Head of caudate nucleus (tissue), 42 donors: ENCODE results near the gene LRRC49.

Experiments
- DNase-seq, 42 donors: peaks; one replicate each; pipeline versions ENCODE4 v3.0.0 to v3.0.0-alpha.2; 2020 to 2021; ENCODE audit warnings: mixed read lengths in 7 of 42
- intact Hi-C: fragments of 100-400 bp; cut with DNase I; formaldehyde crosslinking; loops from one replicate; pipeline ENCODE4 v1.15.0; 2022

LRRC49 gene

GRCh38 chr15:71069693-71070092 lies 177.1 kb downstream of the LRRC49 start:
- DNase-seq = no peak
- intact Hi-C loops = no loop called here

DNA sequence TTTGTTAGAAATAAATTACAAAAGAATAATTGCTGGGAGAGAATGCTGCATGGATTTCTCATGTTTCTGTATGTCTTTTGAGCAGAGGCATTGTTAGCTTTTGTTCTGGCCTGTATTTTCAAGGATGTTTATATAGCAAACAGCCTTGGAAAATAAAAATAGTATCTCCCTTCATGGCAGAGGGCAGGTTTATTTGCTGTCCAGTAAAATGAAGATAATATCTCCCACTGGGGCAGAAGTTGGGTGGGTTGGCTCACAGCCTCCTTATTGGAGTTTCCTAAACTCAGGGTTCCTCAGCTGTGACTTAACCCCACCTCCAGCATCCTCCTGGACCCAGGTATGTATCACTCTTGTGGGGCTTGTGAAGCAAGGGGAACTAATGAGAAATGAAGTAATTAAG lies 178.9 kb downstream of the LRRC49 start:
- no peak for DNase-seq
- intact Hi-C loops = no loop called here

- intact Hi-C loops = no loop called here
- DNase-seq = no peak
Observed at GRCh38 chr15:71072423-71072822, 179.8 kb downstream of the LRRC49 start.

DNA sequence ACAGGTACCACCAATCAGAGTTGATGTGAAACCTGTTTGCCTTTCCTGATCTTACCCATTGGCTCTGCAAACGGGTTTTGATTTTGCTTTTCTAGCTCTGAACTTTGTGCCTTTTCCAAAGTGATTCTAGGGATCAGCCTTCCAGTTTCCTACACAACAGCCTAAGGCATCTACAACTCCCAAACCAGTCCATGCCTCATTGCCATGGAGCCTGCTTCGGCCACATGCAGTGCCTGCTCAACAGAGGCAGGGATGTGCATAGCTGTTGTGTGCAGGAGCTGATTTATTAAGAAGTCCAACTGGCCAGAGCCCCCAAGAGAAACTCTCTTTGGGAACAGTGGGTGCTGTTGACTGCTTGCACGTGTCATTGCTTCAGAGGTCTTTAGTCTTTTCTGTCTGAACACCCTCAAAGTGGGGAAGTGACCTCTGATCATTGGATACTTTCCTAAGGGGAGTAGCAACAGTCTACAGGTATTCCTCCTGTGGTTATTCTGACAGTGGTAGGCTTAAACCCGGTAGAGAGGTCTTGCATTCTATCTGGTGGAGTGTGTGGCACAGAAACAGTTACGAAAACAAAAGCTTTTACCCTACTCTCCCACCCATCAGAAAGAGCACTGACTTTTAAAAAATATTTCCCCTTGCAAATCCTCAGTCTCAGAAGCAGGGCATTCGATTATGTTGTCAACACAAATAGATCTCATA lies 186.0 kb downstream of the LRRC49 start:
- DNase-seq = no peak

GRCh38 chr15:71079208-71080044 lies 186.8 kb downstream of the LRRC49 start:
- DNase-seq = no peak
- intact Hi-C loops = no loop called here

More for the DNA sequence above, 186.0 kb downstream of the LRRC49 start:
- intact Hi-C loops = no loop called here

DNA sequence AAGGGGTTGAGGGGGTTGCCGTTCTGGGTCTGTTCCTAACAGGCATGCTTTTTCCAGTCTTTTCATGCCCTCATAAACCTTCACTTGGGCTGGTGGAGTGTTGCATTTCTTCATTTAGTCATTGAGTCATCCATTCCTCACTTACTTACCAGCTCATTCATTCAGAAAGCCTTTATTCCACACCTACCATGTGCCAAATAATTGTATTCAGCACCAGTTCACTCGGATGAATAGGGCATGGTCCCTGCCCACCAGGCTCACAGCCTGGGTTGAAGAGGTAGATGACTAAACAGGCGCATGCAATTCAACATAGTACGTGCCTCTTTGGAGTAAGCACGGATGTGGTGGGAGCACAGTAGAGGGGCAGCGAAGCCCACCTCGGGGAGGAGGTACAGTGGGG lies 187.5 kb downstream of the LRRC49 start:
- intact Hi-C loops = no loop called here
- no peak for DNase-seq

GRCh38 chr15:71080705-71081104 lies 188.1 kb downstream of the LRRC49 start:
- intact Hi-C loops = no loop called here
- no peak for DNase-seq

- DNase-seq = no peak
- intact Hi-C loops = no loop called here
Observed at GRCh38 chr15:71082803-71083202, 190.2 kb downstream of the LRRC49 start.

GRCh38 chr15:71083349-71083748 lies 190.7 kb downstream of the LRRC49 start:
- no peak for DNase-seq
- intact Hi-C loops = no loop called here

DNA sequence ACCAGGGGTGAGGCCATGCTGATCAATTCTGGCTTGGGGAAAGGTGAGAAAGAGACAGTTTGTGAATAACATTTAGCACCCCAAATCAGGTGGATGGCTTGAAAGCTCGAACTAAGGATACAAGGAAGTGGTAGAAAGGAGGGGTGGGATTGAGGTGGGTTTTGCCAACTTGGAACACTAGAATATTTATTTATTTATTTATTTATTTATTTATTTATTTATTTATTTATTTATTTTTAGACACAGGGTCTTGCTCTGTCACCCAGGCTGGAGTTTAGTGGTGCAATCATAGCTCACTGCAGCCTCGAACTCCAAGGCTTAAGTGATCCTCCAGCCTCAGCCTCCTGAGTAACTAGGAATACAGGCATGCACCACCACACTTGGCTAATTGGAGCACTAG lies 191.6 kb downstream of the LRRC49 start:
- peak in 1 of 42 donors; percentile 21 for DNase-seq
- intact Hi-C loops = no loop called here

- intact Hi-C loops = no loop called here
- peak in 1 of 42 donors; percentile 4 for DNase-seq
Observed at GRCh38 chr15:71085809-71086208, 193.2 kb downstream of the LRRC49 start.

- no peak for DNase-seq
- intact Hi-C loops = no loop called here
Observed at GRCh38 chr15:71088155-71088554, 195.5 kb downstream of the LRRC49 start.

DNA sequence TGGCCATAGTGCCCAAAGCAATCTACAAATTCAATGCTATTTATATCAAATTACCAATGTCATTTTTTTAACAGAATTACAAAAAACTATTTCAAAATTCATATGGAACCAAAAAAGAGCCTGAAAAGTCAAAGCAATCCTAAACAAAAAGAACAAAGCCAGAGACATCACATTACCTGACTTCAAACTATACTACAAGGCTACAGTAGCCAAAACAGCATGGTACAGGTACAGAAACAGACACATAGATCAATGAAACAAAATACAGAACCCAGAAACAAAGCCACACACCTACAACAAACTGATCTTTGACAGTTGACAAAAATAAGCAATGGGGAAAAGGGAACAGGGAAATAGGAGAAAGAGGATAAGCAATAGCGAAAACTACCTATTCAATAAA lies 196.1 kb downstream of the LRRC49 start:
- no peak for DNase-seq
- intact Hi-C loops = no loop called here

- intact Hi-C loops = no loop called here
- DNase-seq = no peak
Observed at GRCh38 chr15:71089801-71090200, 197.2 kb downstream of the LRRC49 start.

GRCh38 chr15:71091601-71092000 lies 199.0 kb downstream of the LRRC49 start:
- DNase-seq = no peak
- intact Hi-C loops = no loop called here

DNA sequence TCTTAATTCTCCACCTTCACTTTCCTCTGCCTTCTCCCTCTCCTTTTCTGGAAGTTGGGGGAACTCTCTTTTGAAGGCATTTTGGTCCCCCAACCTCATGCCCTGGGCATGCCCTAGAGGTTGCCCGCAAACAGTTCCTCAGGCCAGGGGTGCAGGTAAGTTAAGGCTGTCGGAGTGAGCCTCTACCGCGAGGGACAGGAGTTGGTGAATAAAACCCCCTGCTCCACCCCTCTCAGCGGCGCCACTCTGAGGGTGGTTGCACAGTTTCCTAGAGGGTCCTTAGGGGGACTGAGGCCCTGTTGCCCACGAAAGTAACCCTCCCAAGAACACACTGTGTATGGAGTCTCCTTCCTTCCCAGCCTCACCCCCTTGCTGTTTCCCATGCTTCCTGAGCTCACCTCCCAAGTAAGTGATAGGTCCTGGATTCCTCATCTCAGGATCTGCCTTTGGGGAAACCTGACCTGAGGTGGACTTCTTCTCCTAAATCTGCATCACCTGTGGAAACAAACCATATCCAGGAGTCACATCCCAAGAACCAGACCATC lies 199.5 kb downstream of the LRRC49 start:
- intact Hi-C loops = no loop called here
- peak in 1 of 42 donors; percentile 16 for DNase-seq

DNA sequence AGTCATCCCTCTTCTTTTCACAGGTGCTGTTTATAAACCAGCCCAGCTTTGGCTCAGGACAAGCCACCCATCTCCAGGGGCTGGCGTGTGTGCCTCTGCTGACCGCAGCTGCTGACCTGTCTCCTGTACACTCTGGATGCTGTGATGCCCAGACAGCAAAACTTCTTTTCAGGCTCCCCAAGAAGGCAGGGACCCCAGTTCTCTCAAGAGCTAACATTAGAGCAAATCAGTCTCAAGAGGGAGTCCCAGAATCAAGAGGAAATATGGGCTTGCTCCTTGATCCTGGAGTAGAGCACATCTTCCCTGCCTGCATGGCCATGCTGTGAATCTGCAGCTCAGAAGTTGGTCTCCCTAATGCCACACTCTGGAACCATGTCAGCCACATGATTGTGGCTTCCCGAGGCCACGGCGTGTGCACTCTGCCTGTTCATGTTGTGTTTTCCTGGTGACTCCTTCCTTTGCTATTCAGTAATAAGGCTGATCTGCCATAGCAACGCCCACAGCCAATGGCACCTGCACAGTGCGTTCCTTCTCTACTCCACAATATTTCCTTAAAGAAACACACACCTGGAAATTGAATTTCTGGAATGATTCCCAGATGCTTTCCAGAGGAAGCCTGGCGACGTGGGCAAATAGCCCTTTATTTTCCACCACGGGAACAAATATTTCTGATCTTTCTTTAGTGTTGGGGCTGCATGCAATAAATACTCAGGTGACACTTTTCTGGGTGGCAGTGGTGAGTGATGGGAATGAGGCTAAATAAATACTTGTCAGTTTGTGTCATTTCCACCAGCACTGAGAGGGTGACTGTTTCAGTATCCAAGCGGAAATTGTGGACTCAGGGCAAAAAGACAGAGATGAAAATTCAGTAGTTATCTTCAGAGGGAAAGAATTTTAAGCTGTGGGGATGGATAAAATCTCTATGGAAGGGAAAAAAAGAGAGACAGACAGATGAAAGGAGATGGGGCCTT lies 200.7 kb downstream of the LRRC49 start:
- peak in 2 of 42 donors; percentile 12 for DNase-seq
- intact Hi-C loops = no loop called here

GRCh38 chr15:71094137-71094536 lies 201.5 kb downstream of the LRRC49 start:
- peak in 1 of 42 donors; percentile 8 for DNase-seq
- intact Hi-C loops = no loop called here

DNA sequence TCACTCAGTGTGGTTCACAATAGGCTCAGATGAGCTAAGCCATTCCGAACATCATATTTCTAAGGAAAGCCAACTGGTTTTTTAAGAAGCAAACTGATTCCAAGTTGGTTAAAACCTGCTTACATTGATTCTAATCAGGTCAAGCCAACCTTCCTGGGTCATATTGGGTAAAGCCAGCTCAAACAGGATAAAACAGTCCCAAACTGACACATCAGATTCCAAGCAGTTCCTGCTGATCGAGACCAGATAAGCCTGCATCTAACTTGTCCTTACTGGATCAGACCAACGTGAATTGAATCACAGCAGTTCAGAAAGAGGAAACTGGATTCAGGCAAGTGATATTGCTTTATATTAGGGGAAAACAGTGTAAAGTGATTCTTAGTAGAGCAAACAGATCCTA lies 204.1 kb downstream of the LRRC49 start:
- intact Hi-C loops = no loop called here
- DNase-seq = peak in 1 of 42 donors; percentile 12
